ENCODE data around the gene DMD. TPM values are rescaled to one million over a fixed set of nuclear protein-coding genes. Genes with fewer than 3 reads are reported as not detected.

Gene DMD
- total and polyA plus RNA-seq, 2 of the 8 experiments (the other 6 are each of a cell fraction or from before 2014, with no cell fraction given), result 4.8 to 7.4 TPM

DNA sequence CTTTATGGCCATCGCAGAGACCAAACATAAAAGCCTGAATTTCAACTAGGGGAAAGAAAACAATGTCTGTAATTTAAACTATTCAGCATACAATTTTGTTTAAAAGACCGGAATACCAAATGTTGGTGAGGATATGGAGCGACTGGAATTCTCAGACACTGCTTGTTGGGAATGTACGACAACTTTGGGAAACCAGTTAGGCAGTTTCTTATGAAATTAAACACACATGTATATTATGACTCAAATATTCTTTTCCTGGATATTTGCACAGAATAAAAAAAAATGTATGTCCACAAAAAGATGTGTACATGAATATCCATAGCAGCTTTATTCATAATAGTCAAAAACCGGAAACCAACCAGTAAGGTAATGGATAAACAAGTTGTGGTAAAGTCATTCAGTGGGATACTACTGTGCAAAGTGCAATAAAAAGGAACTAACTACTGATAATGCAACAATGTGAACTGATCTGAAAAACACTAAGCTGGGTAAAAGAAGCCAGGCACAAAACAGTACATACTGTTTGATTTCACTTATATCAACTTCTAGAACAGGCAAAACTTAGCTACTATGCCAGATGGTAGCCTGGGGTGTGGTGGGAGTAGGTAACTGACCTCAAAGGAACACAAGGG is 1986.9 kb downstream of the DMD start (continued):
- TF ChIP-seq, protein P1, sequence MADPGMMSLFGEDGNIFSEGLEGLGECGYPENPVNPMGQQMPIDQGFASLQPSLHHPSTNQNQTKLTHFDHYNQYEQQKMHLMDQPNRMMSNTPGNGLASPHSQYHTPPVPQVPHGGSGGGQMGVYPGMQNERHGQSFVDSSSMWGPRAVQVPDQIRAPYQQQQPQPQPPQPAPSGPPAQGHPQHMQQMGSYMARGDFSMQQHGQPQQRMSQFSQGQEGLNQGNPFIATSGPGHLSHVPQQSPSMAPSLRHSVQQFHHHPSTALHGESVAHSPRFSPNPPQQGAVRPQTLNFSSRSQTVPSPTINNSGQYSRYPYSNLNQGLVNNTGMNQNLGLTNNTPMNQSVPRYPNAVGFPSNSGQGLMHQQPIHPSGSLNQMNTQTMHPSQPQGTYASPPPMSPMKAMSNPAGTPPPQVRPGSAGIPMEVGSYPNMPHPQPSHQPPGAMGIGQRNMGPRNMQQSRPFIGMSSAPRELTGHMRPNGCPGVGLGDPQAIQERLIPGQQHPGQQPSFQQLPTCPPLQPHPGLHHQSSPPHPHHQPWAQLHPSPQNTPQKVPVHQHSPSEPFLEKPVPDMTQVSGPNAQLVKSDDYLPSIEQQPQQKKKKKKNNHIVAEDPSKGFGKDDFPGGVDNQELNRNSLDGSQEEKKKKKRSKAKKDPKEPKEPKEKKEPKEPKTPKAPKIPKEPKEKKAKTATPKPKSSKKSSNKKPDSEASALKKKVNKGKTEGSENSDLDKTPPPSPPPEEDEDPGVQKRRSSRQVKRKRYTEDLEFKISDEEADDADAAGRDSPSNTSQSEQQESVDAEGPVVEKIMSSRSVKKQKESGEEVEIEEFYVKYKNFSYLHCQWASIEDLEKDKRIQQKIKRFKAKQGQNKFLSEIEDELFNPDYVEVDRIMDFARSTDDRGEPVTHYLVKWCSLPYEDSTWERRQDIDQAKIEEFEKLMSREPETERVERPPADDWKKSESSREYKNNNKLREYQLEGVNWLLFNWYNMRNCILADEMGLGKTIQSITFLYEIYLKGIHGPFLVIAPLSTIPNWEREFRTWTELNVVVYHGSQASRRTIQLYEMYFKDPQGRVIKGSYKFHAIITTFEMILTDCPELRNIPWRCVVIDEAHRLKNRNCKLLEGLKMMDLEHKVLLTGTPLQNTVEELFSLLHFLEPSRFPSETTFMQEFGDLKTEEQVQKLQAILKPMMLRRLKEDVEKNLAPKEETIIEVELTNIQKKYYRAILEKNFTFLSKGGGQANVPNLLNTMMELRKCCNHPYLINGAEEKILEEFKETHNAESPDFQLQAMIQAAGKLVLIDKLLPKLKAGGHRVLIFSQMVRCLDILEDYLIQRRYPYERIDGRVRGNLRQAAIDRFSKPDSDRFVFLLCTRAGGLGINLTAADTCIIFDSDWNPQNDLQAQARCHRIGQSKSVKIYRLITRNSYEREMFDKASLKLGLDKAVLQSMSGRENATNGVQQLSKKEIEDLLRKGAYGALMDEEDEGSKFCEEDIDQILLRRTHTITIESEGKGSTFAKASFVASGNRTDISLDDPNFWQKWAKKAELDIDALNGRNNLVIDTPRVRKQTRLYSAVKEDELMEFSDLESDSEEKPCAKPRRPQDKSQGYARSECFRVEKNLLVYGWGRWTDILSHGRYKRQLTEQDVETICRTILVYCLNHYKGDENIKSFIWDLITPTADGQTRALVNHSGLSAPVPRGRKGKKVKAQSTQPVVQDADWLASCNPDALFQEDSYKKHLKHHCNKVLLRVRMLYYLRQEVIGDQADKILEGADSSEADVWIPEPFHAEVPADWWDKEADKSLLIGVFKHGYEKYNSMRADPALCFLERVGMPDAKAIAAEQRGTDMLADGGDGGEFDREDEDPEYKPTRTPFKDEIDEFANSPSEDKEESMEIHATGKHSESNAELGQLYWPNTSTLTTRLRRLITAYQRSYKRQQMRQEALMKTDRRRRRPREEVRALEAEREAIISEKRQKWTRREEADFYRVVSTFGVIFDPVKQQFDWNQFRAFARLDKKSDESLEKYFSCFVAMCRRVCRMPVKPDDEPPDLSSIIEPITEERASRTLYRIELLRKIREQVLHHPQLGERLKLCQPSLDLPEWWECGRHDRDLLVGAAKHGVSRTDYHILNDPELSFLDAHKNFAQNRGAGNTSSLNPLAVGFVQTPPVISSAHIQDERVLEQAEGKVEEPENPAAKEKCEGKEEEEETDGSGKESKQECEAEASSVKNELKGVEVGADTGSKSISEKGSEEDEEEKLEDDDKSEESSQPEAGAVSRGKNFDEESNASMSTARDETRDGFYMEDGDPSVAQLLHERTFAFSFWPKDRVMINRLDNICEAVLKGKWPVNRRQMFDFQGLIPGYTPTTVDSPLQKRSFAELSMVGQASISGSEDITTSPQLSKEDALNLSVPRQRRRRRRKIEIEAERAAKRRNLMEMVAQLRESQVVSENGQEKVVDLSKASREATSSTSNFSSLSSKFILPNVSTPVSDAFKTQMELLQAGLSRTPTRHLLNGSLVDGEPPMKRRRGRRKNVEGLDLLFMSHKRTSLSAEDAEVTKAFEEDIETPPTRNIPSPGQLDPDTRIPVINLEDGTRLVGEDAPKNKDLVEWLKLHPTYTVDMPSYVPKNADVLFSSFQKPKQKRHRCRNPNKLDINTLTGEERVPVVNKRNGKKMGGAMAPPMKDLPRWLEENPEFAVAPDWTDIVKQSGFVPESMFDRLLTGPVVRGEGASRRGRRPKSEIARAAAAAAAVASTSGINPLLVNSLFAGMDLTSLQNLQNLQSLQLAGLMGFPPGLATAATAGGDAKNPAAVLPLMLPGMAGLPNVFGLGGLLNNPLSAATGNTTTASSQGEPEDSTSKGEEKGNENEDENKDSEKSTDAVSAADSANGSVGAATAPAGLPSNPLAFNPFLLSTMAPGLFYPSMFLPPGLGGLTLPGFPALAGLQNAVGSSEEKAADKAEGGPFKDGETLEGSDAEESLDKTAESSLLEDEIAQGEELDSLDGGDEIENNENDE (IDR thresholded peaks at IDR 0.05; ENCODE audit: insufficient replicate concordance, low read length), result no peak
- no peak for TF ChIP-seq CTBP2 (IDR thresholded peaks at IDR 0.05; ENCODE audit: borderline replicate concordance, insufficient read depth, insufficient read length, low read length)
- TF ChIP-seq SIRT6 (IDR thresholded peaks at IDR 0.05; ENCODE audit: low read length), result no peak
- TF ChIP-seq TAF7 (optimal IDR thresholded peaks at IDR 0.05; ENCODE audit: borderline replicate concordance, low read depth, low read length), result no peak
- TF ChIP-seq, protein P2, sequence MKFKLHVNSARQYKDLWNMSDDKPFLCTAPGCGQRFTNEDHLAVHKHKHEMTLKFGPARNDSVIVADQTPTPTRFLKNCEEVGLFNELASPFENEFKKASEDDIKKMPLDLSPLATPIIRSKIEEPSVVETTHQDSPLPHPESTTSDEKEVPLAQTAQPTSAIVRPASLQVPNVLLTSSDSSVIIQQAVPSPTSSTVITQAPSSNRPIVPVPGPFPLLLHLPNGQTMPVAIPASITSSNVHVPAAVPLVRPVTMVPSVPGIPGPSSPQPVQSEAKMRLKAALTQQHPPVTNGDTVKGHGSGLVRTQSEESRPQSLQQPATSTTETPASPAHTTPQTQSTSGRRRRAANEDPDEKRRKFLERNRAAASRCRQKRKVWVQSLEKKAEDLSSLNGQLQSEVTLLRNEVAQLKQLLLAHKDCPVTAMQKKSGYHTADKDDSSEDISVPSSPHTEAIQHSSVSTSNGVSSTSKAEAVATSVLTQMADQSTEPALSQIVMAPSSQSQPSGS (IDR thresholded peaks at IDR 0.05; ENCODE audit: low read length), result no peak
- TF ChIP-seq KDM5A (IDR thresholded peaks at IDR 0.05; ENCODE audit: low read length), result no peak
- no peak for TF ChIP-seq SIX5 (IDR thresholded peaks at IDR 0.05; ENCODE audit: low read depth, low read length)

Measured in H1 (cell line).